WTC11 (cell line): ENCODE data around the gene PBRM1.

Source experiments
- ATF3 ChIP-seq: sonication (generic); formaldehyde crosslinking; conservative IDR thresholded peaks from 2 replicates; pipeline ENCODE4 v1.8.1; 2022; ENCODE audit warnings: mild to moderate bottlenecking, missing genetic modification reagents
- CREB1 ChIP-seq: sonication (generic); formaldehyde crosslinking; IDR thresholded peaks from 2 replicates; pipeline ENCODE4 v1.8.0; 2023; ENCODE audit warnings: mild to moderate bottlenecking, missing genetic modification reagents
- CTCF ChIP-seq: fragments of 200-600 bp; IDR thresholded peaks from 2 replicates; pipeline ENCODE4 v1.8.0; 2022; ENCODE audit warnings: antibody characterized with exemption
- EMX1 ChIP-seq: fragments of 250-450 bp; sonication (Bioruptor Pico); IDR thresholded peaks from 2 replicates; pipeline ENCODE4 v1.8.0; 2021; ENCODE audit warnings: mild to moderate bottlenecking
- FOXP4 ChIP-seq: sonication (generic); formaldehyde crosslinking; IDR thresholded peaks from 2 replicates; pipeline ENCODE4 v1.8.0; 2022; ENCODE audit warnings: mild to moderate bottlenecking, missing genetic modification reagents
- MAX ChIP-seq: sonication (generic); formaldehyde crosslinking; IDR thresholded peaks from 2 replicates; pipeline ENCODE4 v1.8.0; 2022; ENCODE audit warnings: mild to moderate bottlenecking, missing genetic modification reagents
- TCF7 ChIP-seq: sonication (generic); formaldehyde crosslinking; IDR thresholded peaks from 2 replicates; pipeline ENCODE4 v1.8.0; 2022; ENCODE audit warnings: mild to moderate bottlenecking, low read depth, missing genetic modification reagents, moderate library complexity
- USF1 ChIP-seq: sonication (generic); formaldehyde crosslinking; IDR thresholded peaks from 2 replicates; pipeline ENCODE4 v1.8.0; 2022; ENCODE audit warnings: mild to moderate bottlenecking, missing genetic modification reagents
- ZNF263 ChIP-seq: sonication (generic); formaldehyde crosslinking; IDR thresholded peaks from 2 replicates; pipeline ENCODE4 v1.8.1; 2022; ENCODE audit warnings: low read depth, mild to moderate bottlenecking, moderate library complexity, missing genetic modification reagents
- ZNF423 ChIP-seq: fragments of 250-450 bp; sonication (Bioruptor Pico); IDR thresholded peaks from 2 replicates; pipeline ENCODE4 v2.1.2; 2022; ENCODE audit warnings: mild to moderate bottlenecking, moderate library complexity

GRCh38 chr3:52502808-52503350 is 182.8 kb downstream of the PBRM1 start:
- TF ChIP-seq ZNF423 (no peak), CTCF (no peak), USF1 (CRISPR knock-in tag) (no peak), MAX (CRISPR knock-in tag) (no peak), ZNF263 (CRISPR knock-in tag) (no peak), CREB1 (CRISPR knock-in tag) (no peak), EMX1 (CRISPR knock-in tag) (no peak), ATF3 (CRISPR knock-in tag) (no peak), FOXP4 (no peak), TCF7 (CRISPR knock-in tag) (no peak)
